Activated naive CD4-positive, alpha-beta T cell treated with anti-CD3 and anti-CD28 coated beads, Interleukin-2, amount 50 U/mL, for 24 hours (primary cell): ENCODE results near the gene FAM174C.

ENCODE experiments used
- H3K27ac Mint-ChIP-seq: one replicate; pipeline ENCODE4 v1.8.0; 2021; ENCODE audit warnings: mild to moderate bottlenecking, mixed read lengths
- H3K27me3 Mint-ChIP-seq: one replicate; pipeline ENCODE4 v1.8.0; 2021; ENCODE audit warnings: mixed read lengths
- H3K36me3 Mint-ChIP-seq: one replicate; pipeline ENCODE4 v1.8.0; 2021; ENCODE audit warnings: mixed read lengths
- H3K4me1 Mint-ChIP-seq: one replicate; pipeline ENCODE4 v1.8.0; 2021; ENCODE audit warnings: mixed read lengths
- H3K4me3 Mint-ChIP-seq: one replicate; pipeline ENCODE4 v1.8.0; 2021; ENCODE audit warnings: mild to moderate bottlenecking, mixed read lengths
- H3K9me3 Mint-ChIP-seq: one replicate; pipeline ENCODE4 v1.8.0; 2021; ENCODE audit warnings: mixed read lengths

The FAM174C gene

DNA sequence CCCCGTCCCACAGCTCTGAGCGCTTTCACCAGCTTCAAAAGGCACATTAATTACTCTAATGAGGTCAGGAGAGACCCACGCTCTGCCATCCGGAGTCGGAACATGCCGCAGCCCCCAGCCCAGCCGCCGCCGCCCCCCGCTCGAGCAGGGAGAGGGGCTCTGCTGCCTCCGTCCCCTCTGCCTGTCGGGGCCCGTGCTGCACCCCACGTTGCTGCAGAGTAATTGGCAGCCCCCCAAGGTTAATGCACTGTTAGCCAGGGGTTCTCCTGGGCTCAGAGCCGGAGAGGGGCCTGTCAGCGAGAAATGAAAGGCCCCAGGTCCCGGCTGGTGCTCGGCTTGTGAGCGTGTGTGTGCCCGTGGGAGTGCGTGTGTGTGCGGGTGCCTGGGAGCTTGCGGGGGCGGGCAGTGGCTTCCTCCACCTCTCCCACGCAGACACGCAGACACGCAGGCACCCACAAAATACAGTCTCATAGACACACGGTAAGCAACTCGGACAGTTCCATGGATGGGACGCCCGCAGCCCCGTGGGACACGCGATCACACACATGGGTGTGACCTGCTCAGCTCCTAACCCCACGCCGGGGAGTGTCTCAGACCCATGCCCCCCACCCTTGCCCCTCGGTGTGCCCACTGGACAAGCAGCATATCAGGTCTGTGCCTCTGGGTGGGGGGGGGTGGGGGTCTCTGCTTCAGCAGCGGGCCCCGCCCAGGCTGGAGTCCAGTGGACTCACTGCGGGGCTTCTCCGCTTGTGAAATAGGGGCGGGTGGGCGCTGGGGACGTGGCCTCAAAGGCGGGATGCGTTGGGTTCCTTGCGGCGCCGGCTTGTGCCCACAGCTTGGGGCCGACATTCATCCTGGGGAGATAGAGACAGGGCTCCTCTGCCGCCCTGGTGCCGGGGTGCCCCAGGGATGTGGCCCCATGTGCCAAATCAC, 5.6 kb downstream of the FAM174C start:
- H3K9me3 Mint-ChIP-seq = no peaks in the 10 kb centered on the region
- no peak overlapping the region for H3K27ac Mint-ChIP-seq
- peaks cover 6% of the 10 kb centered on the region for H3K36me3 Mint-ChIP-seq
- peaks cover 27% of the 10 kb centered on the region for H3K4me1 Mint-ChIP-seq
- H3K27me3 Mint-ChIP-seq = peaks cover 11% of the 10 kb centered on the region
- no peak overlapping the region for H3K4me3 Mint-ChIP-seq

DNA sequence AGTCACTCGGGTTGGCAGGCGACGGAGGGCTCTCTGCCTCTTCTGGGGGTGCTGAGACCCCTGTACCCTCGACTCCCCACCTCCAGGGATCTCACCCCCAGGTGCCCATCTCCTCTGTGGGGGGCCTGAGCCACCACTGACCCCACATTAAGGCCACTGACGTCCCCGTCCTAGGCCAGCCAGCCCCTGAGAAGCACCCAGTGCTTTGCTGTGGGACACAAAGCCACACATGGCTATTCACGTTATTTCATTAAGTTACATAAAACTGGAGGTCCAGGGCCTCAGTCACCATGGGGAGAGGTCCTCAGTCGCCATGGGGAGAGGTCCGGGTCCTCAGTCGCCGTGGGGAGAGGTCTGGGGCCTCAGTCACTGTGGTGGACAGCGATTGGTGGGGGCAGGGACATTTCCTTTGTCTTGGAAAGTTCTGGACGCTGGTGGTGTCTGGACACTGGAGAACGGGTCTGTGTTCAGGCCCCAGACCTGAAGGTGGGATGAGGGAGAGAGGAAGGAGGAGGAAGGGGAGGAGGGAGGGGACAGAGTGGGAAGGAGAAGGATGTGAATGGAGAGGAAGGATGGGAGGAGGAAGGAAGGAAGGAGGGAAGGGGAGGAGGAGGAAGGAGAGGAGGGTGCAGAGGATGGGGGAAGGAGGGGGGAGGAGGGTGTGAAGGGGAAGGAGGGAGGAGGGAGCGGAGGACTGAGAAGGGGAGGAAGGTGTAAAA, 6.4 kb downstream of the FAM174C start:
- H3K27ac Mint-ChIP-seq = peak overlapping the region; percentile 35
- peaks cover 6% of the 10 kb centered on the region for H3K36me3 Mint-ChIP-seq
- peaks cover 28% of the 10 kb centered on the region for H3K4me1 Mint-ChIP-seq
- no peaks in the 10 kb centered on the region for H3K9me3 Mint-ChIP-seq
- H3K27me3 Mint-ChIP-seq = peaks cover 14% of the 10 kb centered on the region
- no peak overlapping the region for H3K4me3 Mint-ChIP-seq

DNA sequence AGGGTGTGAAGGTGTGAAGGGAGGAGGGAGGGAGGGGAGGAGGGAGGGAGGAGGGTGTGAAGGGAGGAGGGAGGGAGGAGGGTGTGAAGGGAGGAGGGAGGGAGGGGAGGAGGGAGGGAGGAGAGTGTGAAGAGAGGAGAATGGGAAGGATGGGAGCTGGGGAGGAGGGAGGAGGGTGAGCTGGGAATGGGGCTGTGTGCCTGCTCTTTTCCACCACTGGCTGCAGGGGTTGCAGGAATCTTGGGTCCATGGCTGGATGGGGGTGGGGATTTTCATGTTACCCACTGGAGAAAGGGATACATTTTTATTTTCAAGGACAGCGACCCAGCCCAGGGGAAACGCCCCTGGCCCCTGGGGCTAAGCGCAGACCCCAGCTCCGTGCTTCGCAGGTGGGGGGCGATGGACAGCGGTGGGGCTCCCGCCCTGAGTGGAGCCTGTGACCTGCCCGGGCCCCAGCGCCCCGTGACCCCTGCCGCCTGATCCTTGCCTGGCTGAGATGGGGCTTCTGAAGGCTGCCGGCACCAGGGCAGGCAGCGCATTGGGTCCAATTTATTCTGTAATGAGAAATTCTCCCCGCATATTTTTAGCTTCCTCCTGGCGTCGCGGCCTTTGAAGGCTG, 7.4 kb downstream of the FAM174C start:
- Mint-ChIP-seq H3K4me1 (peaks cover 25% of the 10 kb centered on the region), H3K27ac (no peak overlapping the region), H3K4me3 (no peak overlapping the region), H3K36me3 (peaks cover 6% of the 10 kb centered on the region), H3K27me3 (peaks cover 14% of the 10 kb centered on the region), H3K9me3 (no peaks in the 10 kb centered on the region)

DNA sequence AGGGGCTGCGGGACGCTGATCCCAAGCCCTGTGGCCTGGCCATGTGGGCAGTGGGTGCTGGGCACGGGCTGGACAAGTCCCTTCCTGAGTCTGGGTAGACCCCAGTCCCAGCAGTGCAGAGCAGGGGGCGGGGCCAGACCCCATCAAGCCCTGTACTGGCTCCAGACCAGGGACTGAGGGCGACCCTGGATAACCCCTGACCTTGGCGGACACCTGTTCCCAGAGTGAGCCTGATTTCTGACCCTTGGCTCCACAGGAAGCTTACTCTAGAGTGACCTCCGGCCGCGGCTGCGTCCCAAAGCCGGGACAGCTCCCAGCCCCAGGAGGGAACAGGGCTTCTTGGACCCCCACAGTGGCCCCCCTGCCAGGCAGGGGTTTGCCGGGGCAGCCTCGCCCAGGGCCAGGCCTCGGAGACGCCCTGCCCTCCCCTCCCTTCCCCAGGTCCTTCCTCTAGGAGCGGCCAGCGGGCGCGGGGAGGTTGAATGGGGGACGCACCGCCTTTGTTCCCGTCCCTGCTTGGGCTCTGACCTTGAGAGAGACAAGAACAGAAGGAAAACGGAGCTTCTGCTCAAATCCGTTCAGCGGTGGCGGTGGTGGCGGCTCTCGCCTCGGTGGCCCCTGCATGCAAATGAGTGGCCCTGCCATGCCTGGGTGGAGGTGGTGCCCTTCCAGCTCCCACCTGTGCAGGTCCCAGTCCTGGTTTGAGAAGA, 8.0 kb downstream of the FAM174C start:
- no peaks in the 10 kb centered on the region for H3K9me3 Mint-ChIP-seq
- H3K4me1 Mint-ChIP-seq = peaks cover 20% of the 10 kb centered on the region
- H3K27ac Mint-ChIP-seq = no peak overlapping the region
- H3K27me3 Mint-ChIP-seq = peaks cover 14% of the 10 kb centered on the region
- peaks cover 6% of the 10 kb centered on the region for H3K36me3 Mint-ChIP-seq
- H3K4me3 Mint-ChIP-seq = no peak overlapping the region

DNA sequence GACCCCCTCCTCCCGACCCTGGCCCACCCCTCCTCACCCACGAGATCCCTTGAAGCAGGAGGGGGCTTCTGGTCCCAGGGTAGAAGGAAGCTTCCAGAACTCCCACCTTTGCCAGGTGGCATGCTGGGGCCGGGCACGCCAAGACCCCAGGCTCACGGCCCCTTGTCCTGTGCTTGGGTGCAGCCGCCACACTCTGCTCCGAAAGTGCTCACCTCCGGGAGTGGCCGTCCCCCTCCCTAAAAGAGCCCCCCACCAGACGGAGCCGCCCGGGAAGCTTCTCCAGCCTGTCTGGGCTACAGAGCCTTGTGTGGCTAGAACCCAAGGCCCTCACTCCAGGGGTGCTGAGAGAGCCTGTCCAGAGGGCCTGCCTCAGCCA, 8.6 kb downstream of the FAM174C start:
- peaks cover 6% of the 10 kb centered on the region for H3K36me3 Mint-ChIP-seq
- peaks cover 20% of the 10 kb centered on the region for H3K4me1 Mint-ChIP-seq
- peaks cover 15% of the 10 kb centered on the region for H3K27me3 Mint-ChIP-seq
- peak overlapping the region; percentile 36 for H3K4me3 Mint-ChIP-seq
- no peaks in the 10 kb centered on the region for H3K9me3 Mint-ChIP-seq
- no peak overlapping the region for H3K27ac Mint-ChIP-seq

DNA sequence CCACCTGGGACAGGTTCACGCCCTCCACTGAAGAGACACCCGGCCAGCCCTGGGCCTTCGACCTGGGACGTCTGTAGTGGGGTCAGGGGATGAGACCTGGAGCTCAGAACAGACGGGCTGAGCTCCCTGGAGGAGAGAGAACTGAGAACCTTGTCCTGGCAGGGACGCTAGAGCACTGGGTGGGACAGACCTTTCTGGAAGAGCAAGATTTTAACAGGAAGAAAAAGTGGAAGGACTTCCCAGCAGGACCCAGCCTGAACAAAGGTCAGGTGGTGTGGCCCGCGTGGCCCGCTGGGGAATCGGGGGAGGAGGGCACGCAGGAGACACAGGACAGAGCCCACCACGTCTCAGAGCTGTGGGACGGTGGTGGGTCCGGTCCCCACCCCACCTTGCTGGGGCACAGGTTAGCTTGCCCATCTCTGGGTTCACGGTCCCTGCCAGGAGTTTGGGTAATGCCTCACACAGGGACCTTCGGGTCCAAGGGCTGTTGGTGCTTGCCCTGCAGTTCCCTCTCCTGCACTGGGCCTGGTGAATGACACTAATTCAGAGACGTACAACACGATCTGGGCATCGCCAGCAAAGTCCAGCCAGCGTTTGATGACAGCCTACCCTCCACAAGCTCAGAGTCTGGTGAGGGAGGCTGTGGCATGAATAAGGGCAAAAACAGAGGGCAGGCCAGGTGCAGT, 9.1 kb downstream of the FAM174C start:
- peaks cover 6% of the 10 kb centered on the region for H3K36me3 Mint-ChIP-seq
- no peaks in the 10 kb centered on the region for H3K9me3 Mint-ChIP-seq
- peaks cover 18% of the 10 kb centered on the region for H3K27me3 Mint-ChIP-seq
- peak overlapping the region; percentile 82 for H3K27ac Mint-ChIP-seq
- peaks cover 20% of the 10 kb centered on the region for H3K4me1 Mint-ChIP-seq
- peak overlapping the region; percentile 60 for H3K4me3 Mint-ChIP-seq

DNA sequence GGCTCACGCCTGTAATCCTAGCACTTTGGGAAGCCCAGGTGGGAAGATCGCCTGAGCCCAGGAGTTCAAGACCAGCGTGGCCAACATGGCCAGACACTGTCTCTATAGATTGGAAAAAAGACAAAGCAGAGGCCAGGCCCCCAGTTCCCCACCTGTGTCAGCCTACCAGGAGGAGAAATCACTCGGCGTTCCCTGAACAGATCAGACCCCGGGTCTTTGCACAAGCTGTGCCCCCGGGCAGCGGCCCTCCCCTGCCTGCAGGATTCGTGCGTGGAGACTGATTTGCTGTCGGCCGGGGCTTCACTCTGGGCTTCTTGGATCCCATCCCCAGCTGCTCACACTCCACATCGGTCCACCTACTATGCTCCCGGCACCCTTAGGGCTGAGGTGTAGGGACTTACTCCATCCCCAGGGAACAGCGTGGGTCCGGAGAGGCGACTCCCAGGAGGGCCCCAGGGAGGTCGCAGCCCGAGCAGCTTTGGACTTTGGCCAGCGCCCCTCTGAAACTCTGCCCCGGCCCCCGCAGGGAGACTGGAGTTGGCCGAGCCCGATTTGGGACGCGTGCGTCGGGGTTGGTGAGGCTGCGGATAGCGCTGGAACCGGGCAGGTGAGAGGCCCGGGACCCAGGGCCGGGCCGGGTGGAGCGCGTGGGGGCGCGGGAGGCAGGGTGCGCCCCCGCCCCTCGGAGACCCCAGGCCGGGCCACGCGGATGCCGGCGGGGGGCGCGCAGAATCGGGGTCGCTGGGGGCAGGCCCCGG, 9.8 kb downstream of the FAM174C start:
- H3K36me3 Mint-ChIP-seq = peaks cover 2% of the 10 kb centered on the region
- no peaks in the 10 kb centered on the region for H3K9me3 Mint-ChIP-seq
- H3K27me3 Mint-ChIP-seq = peaks cover 18% of the 10 kb centered on the region
- H3K4me1 Mint-ChIP-seq = peaks cover 14% of the 10 kb centered on the region
- no peak overlapping the region for H3K27ac Mint-ChIP-seq
- H3K4me3 Mint-ChIP-seq = peak overlapping the region; percentile 60

DNA sequence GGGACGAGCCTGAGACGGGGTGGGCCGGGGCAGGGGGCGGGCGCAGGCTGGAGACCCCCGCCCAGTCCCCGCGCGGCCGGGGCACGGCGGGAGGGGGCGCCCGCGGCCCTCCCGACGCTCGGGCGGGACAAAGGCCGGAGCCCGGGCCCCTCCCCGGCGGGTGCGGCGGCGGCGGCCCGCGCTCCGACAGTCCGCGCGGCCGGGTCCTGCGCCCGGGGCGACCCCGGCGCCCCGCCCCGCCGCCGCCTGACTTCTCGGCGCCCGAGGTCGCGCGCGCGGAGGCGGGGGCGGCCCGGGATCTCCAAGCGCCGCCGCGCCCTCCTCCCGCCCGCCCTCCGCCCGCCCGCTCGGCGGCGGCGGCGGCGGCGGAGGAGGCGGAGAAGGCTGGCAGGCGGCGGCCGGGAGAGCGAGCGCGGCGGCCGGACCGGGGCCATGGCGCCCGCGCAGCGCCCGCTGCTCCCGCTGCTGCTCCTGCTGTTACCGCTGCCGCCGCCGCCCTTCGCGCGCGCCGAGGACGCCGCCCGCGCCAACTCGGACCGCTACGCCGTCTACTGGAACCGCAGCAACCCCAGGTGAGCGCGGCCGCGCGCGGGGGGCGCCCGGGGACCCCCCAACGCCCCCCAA, 10.5 kb downstream of the FAM174C start, which contains the start of gene EFNA2:
Gene EFNA2 (plus strand): TSS at position 137 of the 624 bp plus-strand sequence. CDS start 296 bp downstream, at position 433.
- Mint-ChIP-seq H3K27ac (no peak within 1 kb of the TSS), H3K4me3 (peak within 1 kb of the TSS; percentile 60), H3K4me1 (peaks cover 10% of the 10 kb centered on the region), H3K36me3 (no peaks in the 10 kb centered on the region), H3K9me3 (no peaks in the 10 kb centered on the region), H3K27me3 (peaks cover 18% of the 10 kb centered on the region)

DNA sequence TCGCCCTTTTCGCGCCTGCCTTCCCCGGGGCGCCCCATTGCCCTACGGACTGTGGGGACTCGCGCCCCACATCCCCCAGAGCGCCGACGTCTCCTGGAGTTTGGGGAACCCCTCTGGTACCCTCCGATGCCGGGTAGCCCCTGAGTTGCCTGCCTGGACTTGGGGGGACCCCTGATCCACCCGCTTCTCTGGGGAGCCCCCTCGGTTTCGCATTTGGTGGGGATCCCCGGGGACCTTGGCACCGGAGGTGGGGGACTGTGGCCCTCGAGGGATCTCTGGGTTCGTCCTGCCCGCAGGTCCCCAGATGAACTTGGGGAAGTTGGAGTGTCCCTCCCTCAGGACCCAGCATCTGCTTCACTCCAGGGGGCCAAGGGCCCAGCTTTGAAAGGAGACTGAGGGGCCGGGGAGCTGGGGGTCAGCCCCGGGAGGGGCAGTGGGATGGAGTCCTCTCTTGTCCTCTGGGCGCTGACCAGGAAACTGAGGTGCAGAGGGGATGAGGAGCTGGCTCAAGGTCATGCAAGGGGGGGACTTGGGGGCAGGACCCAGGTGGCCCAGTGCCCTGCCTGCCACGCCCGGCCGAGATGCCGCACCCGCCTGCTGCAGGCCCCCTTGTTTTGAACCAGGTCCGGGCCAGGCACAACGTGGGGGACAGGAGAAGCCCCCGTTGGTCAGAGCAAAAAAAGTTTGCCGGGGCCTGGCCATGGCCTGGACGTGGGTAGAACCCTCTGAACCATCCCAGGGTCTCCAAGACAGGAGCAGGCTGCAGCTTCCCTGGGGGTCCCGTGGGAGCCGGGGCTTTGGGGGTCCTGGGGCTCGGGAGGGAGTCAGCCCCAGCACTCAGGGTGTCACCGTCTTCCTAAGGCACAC, 11.4 kb downstream of the FAM174C start:
- Mint-ChIP-seq H3K9me3 (no peaks in the 10 kb centered on the region), H3K27ac (no peak overlapping the region), H3K36me3 (no peaks in the 10 kb centered on the region), H3K27me3 (peaks cover 18% of the 10 kb centered on the region), H3K4me1 (peaks cover 10% of the 10 kb centered on the region), H3K4me3 (peak overlapping the region; percentile 42)

DNA sequence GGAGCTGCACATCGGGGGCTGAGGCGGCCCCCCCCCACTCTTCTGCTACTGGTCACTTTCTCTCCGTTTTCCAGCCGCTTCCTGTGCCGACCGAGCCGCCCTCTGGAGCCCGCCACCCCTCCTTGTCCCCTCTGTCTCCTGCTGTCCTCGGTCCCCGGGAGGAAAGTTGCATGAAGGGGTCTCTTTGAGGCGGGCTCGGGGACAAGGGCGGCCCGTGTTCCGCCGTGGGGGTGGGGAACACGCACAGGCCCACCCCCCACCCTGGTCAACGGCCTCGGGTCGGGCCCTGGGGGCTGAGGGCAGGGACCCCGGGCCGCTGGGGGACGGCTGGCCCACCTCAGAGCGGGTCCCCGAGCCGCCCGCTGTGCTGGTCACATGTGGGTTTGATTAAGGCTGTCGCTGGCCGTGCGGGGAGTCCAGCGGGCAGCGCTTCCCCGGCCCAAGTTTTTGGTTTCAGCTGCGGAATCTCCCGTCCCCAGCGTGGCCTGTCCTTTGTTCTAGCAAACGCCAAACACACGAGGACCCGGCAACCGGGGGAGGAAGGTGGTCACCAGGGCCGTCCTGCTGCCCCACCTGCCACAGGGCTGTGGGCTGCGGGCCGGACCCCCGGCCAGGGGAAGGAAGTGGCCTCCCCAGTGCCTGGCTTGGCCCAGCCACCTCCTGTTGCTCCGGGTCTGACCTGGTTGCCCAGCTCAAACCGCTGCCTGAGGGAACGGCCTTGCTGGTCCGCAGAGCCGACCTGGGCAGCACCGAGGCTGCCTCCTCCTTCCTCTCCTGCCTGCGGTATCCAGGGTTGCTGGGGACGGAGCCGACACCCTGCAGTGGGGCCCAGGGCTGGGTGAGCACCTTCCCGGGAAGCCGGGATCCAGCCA, 12.3 kb downstream of the FAM174C start:
- Mint-ChIP-seq H3K9me3 (no peaks in the 10 kb centered on the region), H3K27ac (no peak overlapping the region), H3K27me3 (peaks cover 22% of the 10 kb centered on the region), H3K36me3 (no peaks in the 10 kb centered on the region), H3K4me1 (peaks cover 10% of the 10 kb centered on the region), H3K4me3 (no peak overlapping the region)

DNA sequence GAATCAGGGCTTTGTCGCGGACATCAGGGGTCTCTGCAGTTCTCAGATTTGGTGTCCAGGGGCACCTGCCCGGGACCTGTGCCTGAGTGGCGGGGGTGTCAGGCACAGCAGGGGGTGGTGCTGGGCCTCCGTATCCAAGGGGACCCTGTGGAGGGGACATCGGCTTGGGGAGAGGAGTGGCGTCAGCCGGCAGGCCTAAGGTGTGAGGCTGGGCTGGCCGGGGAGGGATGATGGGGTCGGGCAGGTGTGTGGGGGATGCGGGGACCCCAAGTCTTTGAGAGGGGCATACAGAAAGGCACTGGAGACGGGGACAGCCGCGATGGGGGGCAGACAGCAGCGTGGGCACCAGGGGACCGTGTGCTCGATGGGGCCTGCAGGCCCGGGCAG, 12.9 kb downstream of the FAM174C start:
- H3K27me3 Mint-ChIP-seq = peaks cover 23% of the 10 kb centered on the region

DNA sequence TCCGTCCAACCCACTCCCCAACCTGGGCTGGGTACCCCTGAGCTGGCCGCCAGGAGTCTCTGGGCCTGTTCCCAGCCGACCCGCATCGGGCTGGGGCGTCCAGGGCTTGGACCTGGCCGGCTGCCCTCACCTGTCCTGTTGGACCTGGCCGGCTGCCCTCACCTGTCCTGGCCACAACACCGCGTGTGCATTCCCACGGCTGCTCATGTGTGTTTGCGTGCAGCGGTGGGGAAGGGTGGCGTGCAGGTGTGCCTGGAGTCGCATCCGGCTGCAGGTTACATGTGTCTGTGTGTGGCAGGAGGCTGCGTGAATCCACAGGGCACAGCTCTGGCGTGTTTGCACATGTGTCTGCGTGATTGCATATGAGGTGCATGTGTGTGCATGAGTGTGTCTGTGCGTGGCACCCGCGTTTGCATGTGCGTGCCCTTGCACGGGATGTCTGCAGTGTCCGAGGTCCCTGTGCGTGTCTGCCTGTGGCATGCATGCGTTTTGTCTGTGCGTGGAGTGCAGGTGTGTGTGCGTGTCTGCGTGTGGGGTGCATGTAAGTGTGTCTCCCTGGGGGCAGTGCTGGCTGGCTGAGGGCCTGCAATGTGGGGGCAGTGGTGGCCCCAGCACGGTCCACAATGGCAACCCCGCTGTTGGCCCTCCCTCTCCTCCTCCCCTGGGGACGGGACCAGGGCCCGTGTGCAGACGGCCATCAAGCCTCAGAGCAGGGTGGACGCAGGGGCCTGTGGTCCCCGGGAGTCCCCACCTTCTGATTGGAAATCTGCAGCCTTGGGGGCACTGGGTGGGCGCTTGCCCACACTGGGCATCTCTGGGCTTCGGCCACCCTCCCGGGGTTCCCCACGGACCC, 13.7 kb downstream of the FAM174C start:
- H3K27me3 Mint-ChIP-seq = peaks cover 21% of the 10 kb centered on the region

More for the DNA sequence above, 12.9 kb downstream of the FAM174C start:
- Mint-ChIP-seq H3K9me3 (no peaks in the 10 kb centered on the region), H3K4me3 (no peak overlapping the region), H3K4me1 (peaks cover 10% of the 10 kb centered on the region), H3K36me3 (no peaks in the 10 kb centered on the region), H3K27ac (no peak overlapping the region)

More for the DNA sequence above, 13.7 kb downstream of the FAM174C start:
- Mint-ChIP-seq H3K36me3 (no peaks in the 10 kb centered on the region), H3K4me1 (peaks cover 10% of the 10 kb centered on the region), H3K9me3 (no peaks in the 10 kb centered on the region), H3K27ac (no peak overlapping the region), H3K4me3 (no peak overlapping the region)
